Suprapubic skin (tissue), 3 donors: ENCODE results near the gene CCAR1.

Experiments used
- POLR2AphosphoS5 ChIP-seq, 3 donors: sonication (generic); formaldehyde crosslinking; IDR thresholded peaks; one replicate each; pipeline ENCODE4 v1.6.1; 2017; ENCODE audit warnings: antibody characterized with exemption in 3 of 3
- TF ChIP-seq, protein P1 (sequence below), 2 donors: fragments of 200-600 bp in 1 of 2; fragments of 450-650 bp in 1 of 2; sonication (generic) in 1 of 2; IDR thresholded peaks; one replicate each; pipeline ENCODE4 v1.5.1; 2016 to 2019; ENCODE audit warnings: antibody characterized with exemption in 2 of 2, mild to moderate bottlenecking in 1 of 2, moderate library complexity in 1 of 2

DNA sequence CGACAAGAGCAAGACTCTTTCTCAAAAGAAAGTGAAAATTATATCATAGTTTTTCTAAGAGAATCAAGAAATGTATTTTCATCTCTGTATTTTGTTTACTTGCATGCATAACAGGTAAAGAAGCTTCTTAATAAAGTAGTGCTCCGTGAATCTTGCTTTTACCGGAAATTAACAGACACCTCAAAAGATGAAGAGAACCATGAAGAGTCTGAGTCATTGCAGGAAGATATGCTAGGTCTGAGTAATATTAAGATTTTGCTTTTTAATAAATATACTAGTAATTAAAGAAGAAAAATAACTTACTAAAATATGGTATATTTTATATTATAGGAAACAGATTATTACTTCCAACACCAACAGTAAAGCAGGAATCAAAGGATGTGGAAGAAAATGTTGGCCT, 66.8 kb downstream of the CCAR1 start:
- TF ChIP-seq POLR2AphosphoS5 (IDR thresholded peaks at IDR 0.05): no peak
- TF ChIP-seq, protein P1, sequence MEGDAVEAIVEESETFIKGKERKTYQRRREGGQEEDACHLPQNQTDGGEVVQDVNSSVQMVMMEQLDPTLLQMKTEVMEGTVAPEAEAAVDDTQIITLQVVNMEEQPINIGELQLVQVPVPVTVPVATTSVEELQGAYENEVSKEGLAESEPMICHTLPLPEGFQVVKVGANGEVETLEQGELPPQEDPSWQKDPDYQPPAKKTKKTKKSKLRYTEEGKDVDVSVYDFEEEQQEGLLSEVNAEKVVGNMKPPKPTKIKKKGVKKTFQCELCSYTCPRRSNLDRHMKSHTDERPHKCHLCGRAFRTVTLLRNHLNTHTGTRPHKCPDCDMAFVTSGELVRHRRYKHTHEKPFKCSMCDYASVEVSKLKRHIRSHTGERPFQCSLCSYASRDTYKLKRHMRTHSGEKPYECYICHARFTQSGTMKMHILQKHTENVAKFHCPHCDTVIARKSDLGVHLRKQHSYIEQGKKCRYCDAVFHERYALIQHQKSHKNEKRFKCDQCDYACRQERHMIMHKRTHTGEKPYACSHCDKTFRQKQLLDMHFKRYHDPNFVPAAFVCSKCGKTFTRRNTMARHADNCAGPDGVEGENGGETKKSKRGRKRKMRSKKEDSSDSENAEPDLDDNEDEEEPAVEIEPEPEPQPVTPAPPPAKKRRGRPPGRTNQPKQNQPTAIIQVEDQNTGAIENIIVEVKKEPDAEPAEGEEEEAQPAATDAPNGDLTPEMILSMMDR (IDR thresholded peaks at IDR 0.05): no peak
